MV-4-11 (cell line): ENCODE measurements around the gene PDE6B.
A peak's percentile ranks its signal among the peaks of the same experiment; 100 is the strongest.
"Not testable (repeated sequence)": the region's sequence is repeated elsewhere in the genome, so short reads cannot be mapped to it uniquely, and the experiment has no call there.

Source experiments
- DNase-seq: peaks from one replicate; lab custom pipeline; 2025; lab: John Stamatoyannopoulos, UW

Gene PDE6B

DNA sequence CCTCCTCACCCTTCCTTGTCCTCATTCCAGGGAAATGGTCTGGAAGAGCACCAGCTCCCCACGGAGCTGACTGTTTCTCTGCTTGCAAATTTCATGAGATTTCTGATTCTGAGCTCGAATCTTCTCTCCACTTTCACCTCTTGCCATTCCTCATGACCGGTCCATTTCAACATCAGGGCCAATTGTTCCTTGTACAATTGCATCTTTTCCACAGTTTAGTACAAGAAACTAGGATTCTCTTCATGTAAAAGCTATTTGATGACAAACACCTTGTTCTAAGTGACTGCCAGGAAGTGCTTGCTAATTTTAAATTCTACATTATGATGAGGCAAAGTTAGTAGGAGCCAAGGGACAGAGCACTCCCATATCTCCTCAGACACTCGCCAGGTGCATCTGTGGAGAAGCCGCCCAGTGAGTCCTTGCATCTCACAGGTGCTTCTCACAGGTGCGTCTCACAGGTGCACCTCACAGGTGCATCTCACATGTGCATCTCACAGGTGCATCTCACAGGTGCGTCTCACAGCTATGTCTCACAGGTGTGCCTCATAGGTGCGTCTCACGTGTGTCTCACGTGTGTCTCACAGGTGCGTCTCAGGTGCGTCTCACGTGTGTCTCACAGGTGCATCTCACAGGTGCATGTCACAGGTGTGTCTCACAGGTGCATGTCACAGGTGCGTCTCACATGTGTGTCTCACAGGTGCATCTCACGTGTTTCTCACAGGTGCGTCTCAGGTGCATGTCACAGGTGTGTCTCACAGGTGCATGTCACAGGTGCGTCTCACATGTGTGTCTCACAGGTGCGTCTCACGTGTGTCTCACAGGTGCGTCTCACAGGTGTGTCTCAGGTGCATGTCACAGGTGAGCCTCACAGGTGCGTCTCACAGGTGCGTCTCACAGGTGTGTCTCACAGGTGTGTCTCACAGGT is 3.0 kb upstream of the PDE6B start:
- no peak for DNase-seq

DNA sequence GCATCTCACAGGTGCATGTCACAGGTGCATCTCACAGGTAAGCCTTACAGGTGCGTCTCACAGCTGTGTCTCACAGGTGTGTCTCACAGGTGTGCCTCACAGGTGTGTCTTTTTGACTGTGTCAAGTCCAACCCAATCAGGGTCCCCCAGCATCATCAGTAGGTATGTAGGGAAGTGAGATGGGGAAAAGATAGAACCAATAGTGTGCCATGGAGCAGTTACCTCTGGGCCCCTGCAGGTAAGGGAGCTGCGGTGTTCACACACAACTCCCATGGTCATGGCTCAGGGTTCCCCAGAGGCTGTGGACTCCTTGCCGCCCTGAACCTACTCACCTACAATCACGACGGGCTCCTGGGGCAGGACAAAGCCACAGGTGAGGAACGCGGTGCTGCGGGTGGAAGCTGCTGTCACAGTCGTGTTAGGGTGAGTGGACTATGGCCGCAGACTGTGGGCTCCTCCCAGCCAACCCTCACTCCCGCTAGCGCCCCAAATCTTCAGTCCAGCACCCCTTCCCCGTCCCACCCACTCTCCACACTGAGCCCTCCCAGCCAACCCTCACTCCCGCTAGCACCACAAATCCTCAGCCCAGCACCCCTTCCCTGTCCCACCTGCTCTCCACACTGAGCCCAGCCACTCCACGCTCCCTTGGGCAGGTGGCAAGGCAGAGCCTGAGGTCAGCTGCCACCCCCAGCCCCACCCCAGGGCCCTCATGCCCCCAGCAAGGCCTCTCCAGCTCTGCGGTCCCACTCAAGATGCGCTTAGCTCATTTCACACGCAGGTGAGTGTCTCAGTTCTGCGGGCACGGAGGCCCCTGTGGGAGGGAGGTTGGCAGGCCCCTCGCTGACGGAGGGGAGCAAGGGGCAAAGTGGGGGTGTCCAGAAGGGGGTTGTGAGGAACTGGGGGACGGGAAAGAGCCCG is 2.1 kb upstream of the PDE6B start:
- no peak for DNase-seq

DNA sequence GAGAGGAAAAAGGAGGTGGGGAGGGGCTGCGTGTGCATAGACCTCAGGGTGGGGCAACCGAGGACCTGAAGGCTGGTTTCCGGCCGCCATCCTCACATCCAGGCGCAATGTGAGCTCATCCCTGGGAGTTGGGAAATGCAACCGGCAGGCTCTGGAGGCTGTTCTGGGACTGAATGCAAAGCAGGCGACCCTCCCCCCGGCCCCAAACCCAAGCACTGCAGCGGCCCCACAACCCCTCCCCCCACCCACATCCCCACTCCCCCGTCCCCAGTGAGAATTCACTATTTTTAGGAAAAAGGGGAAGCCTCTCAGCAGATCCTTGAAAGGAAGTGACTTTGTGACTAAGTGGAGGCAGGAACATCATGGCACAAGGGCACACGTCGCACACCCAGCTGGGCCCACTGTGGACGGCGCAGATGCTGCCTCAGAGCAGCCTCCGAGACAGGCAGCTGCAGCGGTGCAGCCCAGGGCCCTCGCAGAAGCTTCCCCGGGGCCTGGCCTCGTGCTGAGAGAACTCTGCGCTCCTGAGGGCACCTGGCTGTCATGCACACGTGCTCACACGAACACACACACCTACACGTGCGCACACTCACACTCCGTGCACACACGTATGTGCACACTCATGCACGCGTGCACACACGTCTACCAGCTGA is 1.3 kb upstream of the PDE6B start:
- peak; percentile 13 for DNase-seq

DNA sequence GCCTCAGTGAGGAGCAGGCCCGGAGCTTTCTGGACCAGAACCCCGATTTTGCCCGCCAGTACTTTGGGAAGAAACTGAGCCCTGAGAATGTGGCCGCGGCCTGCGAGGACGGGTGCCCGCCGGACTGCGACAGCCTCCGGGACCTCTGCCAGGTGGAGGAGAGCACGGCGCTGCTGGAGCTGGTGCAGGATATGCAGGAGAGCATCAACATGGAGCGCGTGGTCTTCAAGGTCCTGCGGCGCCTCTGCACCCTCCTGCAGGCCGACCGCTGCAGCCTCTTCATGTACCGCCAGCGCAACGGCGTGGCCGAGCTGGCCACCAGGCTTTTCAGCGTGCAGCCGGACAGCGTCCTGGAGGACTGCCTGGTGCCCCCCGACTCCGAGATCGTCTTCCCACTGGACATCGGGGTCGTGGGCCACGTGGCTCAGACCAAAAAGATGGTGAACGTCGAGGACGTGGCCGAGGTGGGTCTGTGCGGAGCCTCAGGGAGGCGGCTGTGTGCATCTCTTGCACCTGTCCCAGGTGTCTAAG is 323 bp downstream of the PDE6B start:
- DNase-seq = no peak

DNA sequence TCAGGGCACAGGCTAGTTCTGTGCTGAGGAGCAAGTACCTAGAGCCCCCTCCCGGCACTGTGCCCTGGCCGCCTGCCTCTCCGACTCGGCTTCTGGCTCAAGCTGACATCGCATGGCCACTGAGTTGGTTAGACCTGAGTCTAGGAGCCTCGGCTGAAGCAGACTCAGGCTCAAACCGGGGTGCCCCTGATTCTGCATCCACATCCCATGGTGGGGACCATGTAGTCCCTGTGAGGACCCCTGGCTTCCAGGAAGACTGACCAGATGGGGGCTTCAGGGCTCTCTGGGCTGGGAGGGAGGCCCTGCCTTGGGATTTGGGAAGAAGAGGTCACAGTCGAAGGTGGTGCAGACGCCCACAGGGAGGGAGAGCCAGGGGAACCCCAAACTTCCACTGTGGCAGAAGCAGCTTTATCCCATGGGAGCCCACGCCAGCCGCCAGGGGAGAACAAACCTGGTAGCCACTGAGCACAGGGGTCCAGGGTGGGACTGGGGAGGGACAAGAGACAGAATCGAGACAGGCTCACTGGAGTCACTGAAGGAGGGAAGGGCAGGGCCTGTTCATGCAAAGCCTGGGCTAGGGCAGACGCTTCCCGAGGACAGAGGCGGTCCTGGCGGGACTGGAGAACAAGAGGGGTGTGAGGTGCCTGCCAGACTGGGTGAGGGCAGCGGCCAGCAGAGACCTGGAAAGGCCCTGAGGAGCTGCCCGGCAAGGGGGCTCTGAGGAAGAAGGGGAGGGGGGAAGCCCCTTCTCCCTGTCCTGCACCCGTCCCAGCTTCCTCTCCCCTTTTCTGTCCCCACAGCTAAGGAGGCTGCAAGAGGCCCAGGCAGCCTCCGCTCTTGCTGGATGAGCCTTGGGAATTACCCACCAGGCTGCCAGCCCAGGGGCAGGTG is 1.1 kb downstream of the PDE6B start:
- DNase-seq = no peak

DNA sequence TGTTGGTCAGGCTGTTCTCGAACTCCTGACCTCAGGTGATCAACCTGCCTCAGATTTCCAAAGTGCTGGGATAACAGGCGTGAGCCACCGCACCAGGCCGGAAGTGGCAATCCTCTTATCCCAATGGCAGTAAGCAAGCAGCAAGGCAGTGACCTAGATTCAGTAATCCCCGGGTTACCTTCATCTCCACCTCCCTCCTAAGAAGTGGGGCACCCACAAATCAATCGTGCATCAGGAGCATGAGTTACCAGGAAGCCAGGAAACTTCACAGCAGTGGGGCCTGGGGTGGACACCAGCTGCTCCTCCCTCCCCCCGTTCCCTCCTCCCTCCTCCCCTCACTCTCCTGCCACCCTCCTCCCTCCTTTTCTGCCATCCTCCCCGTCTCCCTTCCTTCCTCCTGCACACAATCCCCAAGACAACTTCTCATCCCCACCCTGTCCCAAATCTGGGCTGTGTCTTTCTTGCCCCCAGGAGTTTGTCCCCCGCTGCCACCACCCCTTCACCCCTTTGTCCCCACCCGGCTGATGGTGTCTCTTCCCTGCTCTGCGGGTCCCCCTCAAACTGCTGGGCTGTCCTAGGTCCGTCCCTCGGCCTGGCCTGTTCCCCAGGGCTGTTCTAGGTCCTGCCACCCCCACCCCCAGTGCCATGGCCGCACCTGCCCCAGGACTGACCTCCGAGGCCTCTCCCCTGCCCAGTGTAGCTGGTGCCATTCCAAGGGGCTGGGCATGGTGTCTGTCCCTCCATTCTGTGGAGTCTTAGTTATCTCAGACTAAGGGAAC is 2.2 kb downstream of the PDE6B start:
- DNase-seq = no peak

DNA sequence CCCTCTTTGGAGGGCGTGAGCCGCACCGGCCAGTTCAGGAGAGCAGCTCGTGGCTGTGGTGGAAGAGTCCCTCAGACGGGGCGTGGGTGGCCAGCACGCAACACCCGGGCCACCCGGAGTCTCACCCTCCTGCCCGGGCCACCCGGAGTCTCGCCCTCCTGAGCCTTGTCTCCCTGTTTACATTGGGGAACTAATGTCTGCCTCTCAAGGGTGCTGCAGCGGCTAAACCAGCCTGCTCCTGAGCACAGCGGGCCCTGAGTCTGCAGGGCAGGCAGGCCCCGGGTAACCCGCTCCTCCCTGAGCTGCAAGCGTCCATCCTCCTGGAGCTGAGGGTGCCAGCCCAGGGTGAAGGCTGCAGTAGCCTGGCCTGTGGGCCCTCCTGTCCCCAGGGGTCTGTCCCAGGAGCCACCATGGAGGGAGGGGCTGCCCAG is 3.0 kb downstream of the PDE6B start:
- DNase-seq = no peak

DNA sequence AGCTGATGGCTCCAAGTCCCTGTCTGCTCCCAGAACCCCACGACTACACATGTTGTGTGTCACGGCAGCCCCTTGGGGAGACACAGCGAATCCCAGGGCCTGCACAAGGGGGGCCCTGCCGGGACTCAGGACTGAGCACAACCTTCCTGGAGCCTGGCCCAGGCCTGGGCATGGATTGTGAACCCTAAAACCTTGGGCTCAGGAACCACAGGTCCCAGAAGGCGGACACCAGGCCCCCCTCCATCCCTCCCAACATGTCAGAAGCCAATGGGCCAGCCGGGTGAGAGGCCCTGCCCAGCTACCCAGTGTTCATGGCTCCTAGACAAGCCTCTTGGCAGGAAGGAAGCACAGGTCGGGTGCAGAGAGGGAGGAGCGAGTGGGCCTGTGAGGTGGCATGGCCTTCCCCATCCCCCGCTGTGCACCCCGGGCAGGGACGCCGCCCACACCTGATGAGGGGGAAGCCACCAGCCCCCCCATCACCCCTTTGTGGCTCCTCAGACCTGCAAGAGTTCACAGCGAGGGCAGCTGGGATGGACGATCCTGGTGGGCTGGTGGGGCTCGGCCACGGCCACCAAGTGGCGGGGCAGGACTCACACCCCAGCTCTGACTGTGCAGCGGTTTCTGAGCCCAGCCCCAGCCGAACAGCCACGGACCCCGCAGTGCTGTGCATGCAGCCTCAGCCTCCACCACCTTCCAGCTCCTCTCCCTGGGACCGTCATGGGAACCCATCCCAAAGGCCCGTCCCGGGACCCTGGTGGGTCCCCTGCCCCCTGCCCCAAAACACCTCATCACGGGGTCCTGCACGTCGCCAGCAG is 3.7 kb downstream of the PDE6B start:
- DNase-seq = no peak

DNA sequence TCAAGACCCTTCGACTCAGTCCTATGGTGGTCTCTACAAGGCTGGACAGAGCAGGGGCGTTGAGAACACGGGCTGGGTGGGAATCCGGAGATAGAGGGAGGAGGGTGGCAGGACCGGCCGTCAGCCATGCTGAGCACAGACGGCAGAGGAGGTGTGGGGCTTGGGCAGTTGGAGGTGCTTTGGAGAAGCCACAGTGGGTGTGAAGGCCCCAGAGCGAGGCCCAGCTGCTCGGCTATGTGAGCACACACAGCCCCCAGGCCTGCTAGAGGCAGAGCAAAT is 4.2 kb downstream of the PDE6B start:
- DNase-seq = no peak

DNA sequence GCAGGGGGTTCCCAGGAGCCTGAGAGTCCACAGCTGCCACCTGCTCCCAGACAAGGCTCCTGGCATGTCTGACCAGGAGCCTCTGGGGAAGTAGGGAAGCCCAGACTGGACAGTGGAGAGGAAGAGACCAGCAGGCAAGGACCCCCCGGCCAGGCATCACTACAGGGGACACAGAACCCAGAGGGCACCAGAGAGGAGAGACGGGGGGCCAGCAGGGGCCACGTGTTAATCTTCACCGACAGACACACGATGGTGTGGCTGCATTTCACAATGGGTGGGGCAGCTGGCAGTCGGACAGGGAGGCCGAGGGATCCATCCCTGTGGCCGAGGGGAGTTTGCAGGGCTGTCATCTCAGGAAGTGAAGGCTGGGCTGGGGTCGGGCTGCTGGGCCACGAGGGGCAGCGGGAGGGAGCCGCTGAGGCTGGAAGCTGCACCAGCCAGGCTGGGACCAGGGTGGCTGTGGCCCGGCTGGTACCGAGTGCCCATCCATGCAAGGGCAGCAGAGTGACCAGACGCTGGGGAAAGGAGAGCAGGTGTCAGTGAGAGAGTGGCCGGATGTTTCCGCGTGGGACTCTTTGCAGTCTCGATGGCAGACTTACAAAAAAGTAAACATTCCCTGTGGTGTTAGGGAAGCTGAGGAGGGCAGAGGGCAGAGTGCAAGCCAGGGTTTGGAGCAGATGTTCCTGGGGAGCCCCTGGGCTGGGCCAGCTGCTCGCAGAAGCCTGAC is 4.7 kb downstream of the PDE6B start:
- no peak for DNase-seq

DNA sequence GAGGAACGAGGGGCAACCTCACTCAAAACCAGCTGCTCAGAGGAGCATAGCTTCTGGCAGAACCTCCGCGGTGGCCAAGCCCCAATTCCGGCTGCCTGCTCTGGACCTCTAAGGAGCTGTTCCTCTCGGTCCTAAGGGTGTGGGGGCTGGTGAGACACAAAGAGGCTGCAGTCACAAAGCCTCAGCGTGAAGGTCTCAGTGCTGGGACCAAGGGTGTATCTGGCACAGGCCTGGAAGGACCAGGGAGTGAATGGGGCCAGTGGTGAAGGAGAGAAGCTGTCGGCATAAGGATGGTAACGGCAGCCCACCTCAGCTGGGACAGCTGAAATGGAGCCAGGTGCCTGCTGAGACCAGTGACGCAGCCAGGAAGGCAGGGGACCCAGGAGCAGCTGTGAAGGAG is 5.3 kb downstream of the PDE6B start:
- DNase-seq = no peak

DNA sequence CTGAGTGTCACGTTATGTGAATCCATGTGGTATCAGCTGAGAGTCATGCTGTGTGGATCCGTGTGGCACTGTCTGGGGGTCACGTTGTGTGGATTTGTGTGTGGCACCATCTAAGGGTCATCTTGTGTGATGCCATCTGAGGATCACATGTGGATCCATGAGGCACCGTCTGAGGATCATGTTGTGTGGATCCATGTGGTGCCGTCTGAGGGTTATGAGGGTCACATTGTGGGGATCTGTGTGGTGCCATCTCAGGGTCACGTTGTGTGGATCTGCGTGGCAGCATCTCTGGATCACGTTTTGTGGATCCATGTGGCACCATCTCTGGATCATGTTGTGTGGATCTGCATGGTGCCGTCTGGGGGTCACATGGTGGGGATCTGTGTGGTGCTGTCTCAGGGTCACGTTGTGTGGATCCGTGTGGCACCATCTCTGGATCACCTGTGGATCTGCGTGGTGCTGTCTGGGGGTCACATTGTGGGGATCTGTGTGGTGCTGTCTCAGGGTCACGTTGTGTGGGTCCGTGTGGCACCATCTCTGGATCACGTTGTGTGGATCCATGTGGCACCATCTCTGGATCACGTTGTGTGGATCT is 6.9 kb downstream of the PDE6B start:
- no peak for DNase-seq

DNA sequence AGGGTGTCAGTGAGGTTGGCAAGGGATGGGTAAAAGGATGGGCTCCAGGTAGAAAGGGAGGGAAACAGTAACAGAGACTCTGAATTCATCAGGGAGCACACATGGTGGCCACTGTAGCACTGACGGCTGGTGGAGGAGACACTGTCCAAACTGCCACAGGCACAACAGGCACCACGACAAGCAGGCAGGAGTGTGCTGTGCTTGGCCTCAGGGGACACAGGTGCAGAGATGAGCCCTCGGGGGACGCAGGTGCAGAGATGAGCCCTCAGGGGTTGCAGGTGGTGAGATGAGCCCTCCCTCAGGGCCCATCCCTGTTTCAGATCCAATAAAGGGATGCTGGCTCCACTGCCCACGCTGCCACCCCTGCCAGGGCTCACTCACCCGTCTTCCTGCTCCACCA is 7.6 kb downstream of the PDE6B start:
- no peak for DNase-seq

DNA sequence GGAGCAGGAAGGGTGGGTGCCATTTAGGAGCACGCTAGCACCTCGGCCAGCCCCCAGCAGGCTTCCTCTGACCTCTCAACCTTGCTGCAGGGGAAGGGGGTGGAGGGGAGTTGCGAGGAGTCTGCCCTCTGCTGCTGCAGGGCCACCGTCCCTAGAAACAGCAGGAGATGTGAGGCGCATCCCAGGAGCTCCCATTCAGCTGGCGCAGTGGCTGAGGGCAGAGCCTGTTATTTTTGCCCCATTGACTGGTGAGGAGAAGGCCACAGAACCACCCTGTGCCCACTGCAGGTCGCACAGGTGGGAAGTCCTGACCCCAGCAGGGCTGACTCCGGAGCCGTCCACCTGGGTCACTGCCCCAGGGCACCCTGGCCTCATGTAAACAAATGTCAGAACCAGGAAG is 8.0 kb downstream of the PDE6B start:
- DNase-seq = no peak

DNA sequence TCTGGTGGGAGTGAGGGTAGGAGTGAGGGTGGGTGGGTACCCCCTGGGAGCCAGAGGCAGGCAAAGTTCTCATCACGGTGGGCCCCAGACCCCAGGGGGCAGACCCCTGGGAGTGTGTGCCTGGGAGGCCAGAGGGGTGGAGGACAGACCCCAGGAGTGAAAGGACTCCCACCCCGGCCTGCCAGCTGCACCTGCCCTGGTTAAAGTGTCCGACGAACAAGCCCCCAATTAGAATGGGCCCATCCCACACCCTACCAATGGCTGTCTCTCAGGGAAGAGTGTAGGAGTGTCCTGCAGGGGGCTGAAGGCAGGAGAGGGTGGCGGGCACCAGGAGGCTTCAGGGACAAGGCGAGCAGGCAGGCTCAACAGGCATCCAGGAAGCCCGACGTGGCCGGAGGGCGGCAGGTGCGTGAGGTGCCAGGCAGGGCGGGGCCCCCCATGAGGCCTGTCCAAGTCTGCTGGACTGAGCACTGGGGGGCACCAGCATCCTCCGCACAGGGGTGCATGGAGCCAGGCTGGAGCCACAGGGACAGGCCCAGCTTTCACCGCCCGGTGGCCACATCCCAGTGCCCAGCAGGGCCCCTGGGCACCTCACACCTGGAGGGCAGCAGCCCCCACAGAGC is 8.7 kb downstream of the PDE6B start:
- no peak for DNase-seq

DNA sequence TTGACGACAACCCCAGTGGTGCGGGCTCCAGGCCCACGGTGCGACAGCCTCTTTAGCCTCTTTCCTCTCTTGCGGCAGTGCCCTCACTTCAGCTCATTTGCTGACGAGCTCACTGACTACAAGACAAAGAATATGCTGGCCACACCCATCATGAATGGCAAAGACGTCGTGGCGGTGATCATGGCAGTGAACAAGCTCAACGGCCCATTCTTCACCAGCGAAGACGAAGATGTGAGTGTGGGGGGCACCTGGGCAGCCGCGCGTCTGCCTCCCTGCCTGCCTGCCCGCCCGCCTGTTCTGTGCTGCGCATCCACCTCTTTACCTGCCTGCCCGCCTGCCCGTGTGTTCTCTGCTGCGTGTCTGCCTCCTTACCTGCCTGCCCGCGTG is 9.2 kb downstream of the PDE6B start:
- DNase-seq = no peak

DNA sequence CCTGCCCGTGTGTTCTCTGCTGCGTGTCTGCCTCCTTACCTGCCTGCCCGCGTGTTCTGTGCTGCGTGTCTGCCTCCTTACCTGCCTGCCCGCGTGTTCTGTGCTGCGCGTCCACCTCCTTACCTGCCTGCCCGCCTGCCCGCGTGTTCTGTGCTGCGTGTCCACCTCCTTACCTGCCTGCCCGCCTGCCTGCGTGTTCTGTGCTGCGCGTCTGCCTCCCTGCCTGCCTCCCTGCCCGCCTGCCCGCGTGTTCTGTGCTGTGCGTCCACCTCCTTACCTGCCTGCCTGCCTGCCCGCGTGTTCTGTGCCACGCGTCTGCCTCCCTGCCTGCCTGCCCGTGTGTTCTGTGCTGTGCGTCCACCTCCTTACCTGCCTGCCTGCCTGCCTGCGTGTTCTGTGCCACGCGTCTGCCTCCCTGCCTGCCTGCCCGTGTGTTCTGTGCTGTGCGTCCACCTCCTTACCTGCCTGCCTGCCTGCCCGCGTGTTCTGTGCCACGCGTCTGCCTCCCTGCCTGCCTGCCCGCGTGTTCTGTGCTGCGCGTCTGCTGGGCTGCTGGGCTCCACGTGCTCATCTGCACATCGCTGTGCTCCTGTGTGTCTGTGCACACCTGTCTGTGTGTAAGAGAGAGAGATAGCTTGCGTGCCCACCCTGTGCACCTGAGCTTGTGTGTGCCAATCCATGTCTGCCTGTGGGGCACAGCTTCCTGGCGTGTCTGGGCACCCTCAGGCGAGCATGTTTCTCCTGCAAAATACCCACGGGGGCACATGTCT is 9.9 kb downstream of the PDE6B start:
- not testable (repeated sequence) for DNase-seq
